Measurements from ENCODE around the gene SLC6A1.

The SLC6A1 gene

GRCh38 chr3:11054739-11055438 is 62.3 kb downstream of the SLC6A1 start:
- no peak overlapping the region for H3K4me3 ChIP-seq (replicated peaks in 1 of 2; ENCODE audit: low read depth in 2 of 2, low read length in 2 of 2)
- TF ChIP-seq, protein P1, sequence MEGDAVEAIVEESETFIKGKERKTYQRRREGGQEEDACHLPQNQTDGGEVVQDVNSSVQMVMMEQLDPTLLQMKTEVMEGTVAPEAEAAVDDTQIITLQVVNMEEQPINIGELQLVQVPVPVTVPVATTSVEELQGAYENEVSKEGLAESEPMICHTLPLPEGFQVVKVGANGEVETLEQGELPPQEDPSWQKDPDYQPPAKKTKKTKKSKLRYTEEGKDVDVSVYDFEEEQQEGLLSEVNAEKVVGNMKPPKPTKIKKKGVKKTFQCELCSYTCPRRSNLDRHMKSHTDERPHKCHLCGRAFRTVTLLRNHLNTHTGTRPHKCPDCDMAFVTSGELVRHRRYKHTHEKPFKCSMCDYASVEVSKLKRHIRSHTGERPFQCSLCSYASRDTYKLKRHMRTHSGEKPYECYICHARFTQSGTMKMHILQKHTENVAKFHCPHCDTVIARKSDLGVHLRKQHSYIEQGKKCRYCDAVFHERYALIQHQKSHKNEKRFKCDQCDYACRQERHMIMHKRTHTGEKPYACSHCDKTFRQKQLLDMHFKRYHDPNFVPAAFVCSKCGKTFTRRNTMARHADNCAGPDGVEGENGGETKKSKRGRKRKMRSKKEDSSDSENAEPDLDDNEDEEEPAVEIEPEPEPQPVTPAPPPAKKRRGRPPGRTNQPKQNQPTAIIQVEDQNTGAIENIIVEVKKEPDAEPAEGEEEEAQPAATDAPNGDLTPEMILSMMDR (IDR thresholded peaks at IDR 0.05; ENCODE audit: low read depth, low read length) = no peak
- no peak for DNase-seq (ENCODE audit: low read depth in 2 of 2)

DNA sequence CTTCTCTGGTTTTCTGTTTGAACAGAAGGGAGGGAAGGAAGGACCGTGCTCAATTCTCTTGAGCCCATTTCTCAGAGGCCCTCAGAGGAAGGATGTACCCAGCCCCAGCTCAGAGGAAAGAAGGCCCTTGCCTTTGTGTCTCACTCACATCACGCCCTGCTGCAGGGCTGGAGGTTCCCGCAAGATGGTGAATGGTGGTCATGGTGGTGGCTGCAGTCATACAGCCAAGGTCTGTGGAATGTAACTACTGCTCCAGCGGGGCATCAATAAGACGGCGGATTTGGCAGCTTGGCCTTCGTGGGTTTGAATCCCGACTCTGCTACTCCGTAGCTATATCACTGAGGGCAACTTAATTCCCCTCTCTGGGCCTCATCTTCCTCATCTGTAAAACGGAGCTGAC is 62.9 kb downstream of the SLC6A1 start:
- DNase-seq (ENCODE audit: low read depth in 2 of 2) = no peak
- TF ChIP-seq, protein P1 (IDR thresholded peaks at IDR 0.05; ENCODE audit: low read depth, low read length) = no peak
- no peak overlapping the region for H3K4me3 ChIP-seq (replicated peaks in 1 of 2; ENCODE audit: low read depth in 2 of 2, low read length in 2 of 2)

DNA sequence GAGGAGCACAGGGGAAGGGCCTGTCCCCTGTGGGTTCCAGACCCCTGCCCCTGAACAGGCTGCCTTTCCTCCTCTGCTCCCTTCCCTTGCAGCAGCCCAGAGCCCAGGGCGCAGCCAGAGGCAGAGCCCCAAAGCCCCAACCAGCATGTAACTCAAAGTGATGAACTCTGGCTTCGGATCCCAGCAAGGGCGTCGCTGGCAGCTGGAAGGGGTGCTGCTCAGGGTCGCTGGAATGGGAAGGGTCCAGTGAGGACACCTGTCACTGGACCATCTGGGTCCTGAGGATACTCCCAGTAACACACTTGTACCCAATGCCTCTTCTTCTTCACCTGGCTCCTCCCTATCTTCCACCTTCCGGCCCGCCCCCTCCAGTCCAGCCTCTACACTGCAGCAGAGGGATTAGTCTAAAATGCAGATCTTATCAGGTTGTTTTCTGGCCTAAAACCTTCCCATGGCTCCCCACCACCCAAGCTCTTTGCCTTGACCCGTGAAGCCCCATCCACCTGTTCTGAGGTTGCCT is 64.0 kb downstream of the SLC6A1 start:
- no peak overlapping the region for H3K4me3 ChIP-seq (replicated peaks in 1 of 2; ENCODE audit: low read depth in 2 of 2, low read length in 2 of 2)
- DNase-seq (ENCODE audit: low read depth in 2 of 2) = no peak
- TF ChIP-seq, protein P1 (IDR thresholded peaks at IDR 0.05; ENCODE audit: low read depth, low read length) = no peak

DNA sequence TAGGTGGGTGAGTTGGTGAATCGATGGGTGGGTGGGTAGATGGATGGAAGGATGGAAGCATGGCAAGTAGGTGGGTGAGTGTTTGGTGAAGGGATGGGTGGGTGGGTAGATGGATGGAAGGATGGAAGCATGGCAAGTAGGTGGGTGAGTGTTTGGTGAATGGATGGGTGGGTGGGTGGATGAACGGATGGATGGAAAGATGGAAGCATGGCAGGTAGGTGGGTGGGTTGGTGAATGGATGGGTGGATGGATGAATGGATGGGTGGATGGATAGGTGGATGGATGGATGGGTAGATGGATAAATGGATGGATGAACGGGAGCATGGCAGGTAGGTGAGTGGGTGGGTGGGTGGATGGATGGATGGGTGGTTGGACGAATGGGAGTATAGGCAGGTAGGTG is 65.1 kb downstream of the SLC6A1 start:
- DNase-seq (ENCODE audit: low read depth in 2 of 2) = no peak
- no peak overlapping the region for H3K4me3 ChIP-seq (replicated peaks in 1 of 2; ENCODE audit: low read depth in 2 of 2, low read length in 2 of 2)
- TF ChIP-seq, protein P1 (IDR thresholded peaks at IDR 0.05; ENCODE audit: low read depth, low read length) = no peak

DNA sequence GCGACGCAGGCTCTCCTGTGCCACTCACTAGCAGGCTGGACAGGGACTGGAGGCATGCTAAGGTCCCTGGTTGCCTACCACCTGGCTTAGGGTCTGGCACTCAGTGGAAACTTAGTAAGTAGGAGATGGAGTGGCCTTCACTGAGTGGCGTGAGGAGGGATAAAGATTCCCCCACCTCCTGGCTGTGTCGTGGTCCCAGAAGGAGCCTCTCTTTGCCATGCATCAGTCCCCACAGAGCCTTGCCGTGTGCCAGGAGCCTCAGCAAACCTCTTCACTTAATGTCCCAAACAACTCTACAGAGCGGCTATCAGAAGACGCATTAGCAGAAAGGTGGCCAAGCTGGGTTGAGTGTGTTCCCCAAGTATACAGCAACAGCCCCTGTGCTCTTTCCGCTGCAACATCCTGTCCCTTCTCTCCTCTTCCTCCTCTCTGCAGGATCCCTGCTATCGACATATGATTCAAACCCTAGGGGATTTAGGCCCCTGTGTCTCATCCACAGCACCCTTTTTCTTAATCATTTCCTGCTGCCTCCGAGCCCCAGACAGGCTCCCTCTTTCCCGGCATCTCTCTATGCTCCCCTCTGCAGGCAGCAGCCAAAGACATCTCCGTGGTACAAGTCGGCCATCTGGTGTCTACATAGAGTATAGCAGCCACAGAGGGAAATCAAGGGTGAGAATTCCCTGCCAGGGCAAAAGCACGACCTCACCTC is 66.7 kb downstream of the SLC6A1 start:
- TF ChIP-seq, protein P1 (IDR thresholded peaks at IDR 0.05; ENCODE audit: low read depth, low read length) = peak; percentile 96
- no peak overlapping the region for H3K4me3 ChIP-seq (replicated peaks in 1 of 2; ENCODE audit: low read depth in 2 of 2, low read length in 2 of 2)
- peak; percentile 81 to 86 for DNase-seq (ENCODE audit: low read depth in 2 of 2)

DNA sequence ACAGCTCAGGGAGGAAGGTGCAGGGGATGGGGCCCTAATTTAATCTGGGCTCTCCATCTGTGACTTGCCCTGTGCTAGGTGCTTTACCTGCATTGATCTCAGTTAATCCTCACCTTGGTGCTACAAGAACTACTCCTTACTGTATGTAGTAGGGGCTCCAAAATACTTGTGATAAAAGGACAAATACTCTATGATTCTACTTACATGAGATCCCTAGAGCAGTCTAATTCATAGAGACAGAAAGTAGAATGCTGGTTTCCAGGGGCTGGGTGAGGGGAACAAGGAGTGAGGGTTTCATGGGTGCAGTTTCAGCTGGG is 67.2 kb downstream of the SLC6A1 start:
- no peak overlapping the region for H3K4me3 ChIP-seq (replicated peaks in 1 of 2; ENCODE audit: low read depth in 2 of 2, low read length in 2 of 2)
- DNase-seq (ENCODE audit: low read depth in 2 of 2) = no peak
- TF ChIP-seq, protein P1 (IDR thresholded peaks at IDR 0.05; ENCODE audit: low read depth, low read length) = no peak

All from cardiac fibroblast (primary cell).